Mammary epithelial cell (primary cell): Measurements from ENCODE around the gene BHLHA9.

Experiments used
- CTCF ChIP-seq, 2 donors: IDR thresholded peaks in 1 of 2; conservative IDR thresholded peaks in 1 of 2; 2 replicates each; pipeline ENCODE4 v1.5.1; 2011 to 2012; ENCODE audit warnings: inconsistent platforms in 2 of 2, low read length in 2 of 2, mild to moderate bottlenecking in 2 of 2, control low read depth in 1 of 2, low read depth in 1 of 2; ENCODE audit not compliant: insufficient read depth in 1 of 2; ENCODE audit errors: extremely low read depth in 1 of 2
- EZH2 ChIP-seq: IDR thresholded peaks from 2 replicates; pipeline ENCODE4 v1.6.1; 2012; ENCODE audit warnings: low read length, inconsistent platforms, borderline replicate concordance

GRCh38 chr17:1222321-1222720, 47.9 kb upstream of the BHLHA9 start:
- TF ChIP-seq CTCF (conservative IDR thresholded peaks at IDR 0.05 in 1 of 2, IDR thresholded peaks at IDR 0.05 in 1 of 2; ENCODE audit: extremely low read depth in 1 of 2, insufficient read depth in 1 of 2, low read depth in 1 of 2, low read length in 2 of 2): no peak
- TF ChIP-seq EZH2: no peak
